Panc1 (cell line): ENCODE results near the gene EPHX1.

Source experiments
- CTCF ChIP-seq: fragments of 450-650 bp; IDR thresholded peaks from 2 replicates; pipeline ENCODE4 v1.5.1; 2017; ENCODE audit warnings: mild to moderate bottlenecking
- POLR2AphosphoS5 ChIP-seq: IDR thresholded peaks from 2 replicates; pipeline ENCODE4 v1.6.1; 2012; ENCODE audit warnings: mild to moderate bottlenecking, low read depth, low read length, moderate library complexity
- REST ChIP-seq, 2 experiments: IDR thresholded peaks; 2 replicates each; pipeline ENCODE4 v1.6.1; 2011 to 2012; ENCODE audit warnings: low read depth in 2 of 2, control low read depth in 1 of 2, low read length in 1 of 2, mild to moderate bottlenecking in 1 of 2, moderate library complexity in 1 of 2; ENCODE audit not compliant: insufficient read depth in 1 of 2

- TF ChIP-seq CTCF (no peak), REST (IDR thresholded peaks at IDR 0.05; ENCODE audit: insufficient read depth in 1 of 2, low read depth in 2 of 2, low read length in 1 of 2) (no peak), POLR2AphosphoS5 (no peak)
Measured at GRCh38 chr1:225866061-225866837, 56.3 kb downstream of the EPHX1 start.
